Vagina (tissue), 2 donors: ENCODE data around the gene MAB21L4. TPM values are rescaled to one million over a fixed set of nuclear protein-coding genes. Genes with fewer than 3 reads are reported as not detected.

ENCODE experiments used
- DNase-seq, 2 donors: peaks; one replicate each; pipeline ENCODE4 v3.0.0-alpha.2; 2017; ENCODE audit errors: extremely low spot score in 2 of 2
- H3K27ac ChIP-seq: fragments of 200-600 bp; sonication (generic); one replicate; pipeline ENCODE4 v1.5.1; 2019
- H3K27me3 ChIP-seq: fragments of 200-600 bp; sonication (generic); one replicate; pipeline ENCODE4 v1.5.1; 2019
- H3K36me3 ChIP-seq, 2 donors: fragments of 200-600 bp; sonication (generic); one replicate each; pipeline ENCODE4 v1.5.1; 2017 to 2019
- H3K4me1 ChIP-seq: fragments of 200-600 bp; sonication (generic); one replicate; pipeline ENCODE4 v1.5.1; 2019
- H3K4me3 ChIP-seq, 2 donors: fragments of 200-600 bp; sonication (generic); 1 replicate in 1 of 2; 2 replicates in 1 of 2; pipeline ENCODE4 v1.5.1; 2016 to 2019
- H3K9me3 ChIP-seq: fragments of 200-600 bp; sonication (generic); one replicate; pipeline ENCODE4 v1.5.1; 2019
- CTCF ChIP-seq, 3 experiments: fragments of 450-650 bp in 2 of 3; fragments of 200-600 bp in 1 of 3; sonication (generic) in 1 of 3; IDR thresholded peaks; one replicate each; pipeline ENCODE4 v1.5.1; 2017 to 2019; ENCODE audit warnings: antibody characterized with exemption in 3 of 3, mild to moderate bottlenecking in 2 of 3, moderate library complexity in 2 of 3
- POLR2A ChIP-seq, 2 donors: fragments of 450-650 bp; IDR thresholded peaks; one replicate each; pipeline ENCODE4 v1.6.1; 2017; ENCODE audit warnings: antibody characterized with exemption in 2 of 2, mild to moderate bottlenecking in 2 of 2, moderate library complexity in 2 of 2
- POLR2AphosphoS5 ChIP-seq, 2 donors: sonication (generic); formaldehyde crosslinking; IDR thresholded peaks; one replicate each; pipeline ENCODE4 v1.9.0; 2017; ENCODE audit warnings: antibody characterized with exemption in 2 of 2, mild to moderate bottlenecking in 2 of 2, low read depth in 1 of 2; ENCODE audit not compliant: insufficient read depth in 1 of 2
- intact Hi-C: fragments of 100-400 bp; cut with DNase I; formaldehyde crosslinking; loops from one replicate; pipeline ENCODE4 v1.15.1; 2023
- total RNA-seq: library from RNA; depleted of rRNA; stranded (reverse); fragments of >200 nt; gene quantifications from one replicate; pipeline ENCODE4 v1.2.3, GENCODE V29; 2016

MAB21L4 gene
- total RNA-seq, 1 donor from 2014 or later, result 21.1 TPM

- peaks cover 7% of the 10 kb centered on the region for H3K4me1 ChIP-seq
- no peaks in the 10 kb centered on the region for H3K27me3 ChIP-seq
- intact Hi-C loops, result no loop called here
- H3K36me3 ChIP-seq, result no peaks in the 10 kb centered on the region
- no peak for DNase-seq
- no peak for TF ChIP-seq CTCF (IDR thresholded peaks at IDR 0.05)
- no peak for TF ChIP-seq POLR2A (IDR thresholded peaks at IDR 0.05)
- no peak for TF ChIP-seq POLR2AphosphoS5 (IDR thresholded peaks at IDR 0.05; ENCODE audit: insufficient read depth in 1 of 2, low read depth in 1 of 2)
- no peaks in the 10 kb centered on the region for H3K9me3 ChIP-seq
- H3K4me3 ChIP-seq, result no peak overlapping the region
- H3K27ac ChIP-seq, result no peak overlapping the region
Observed at GRCh38 chr2:240839152-240840143, 56.5 kb downstream of the MAB21L4 start.

- Histone ChIP-seq H3K4me3 (no peak overlapping the region), H3K4me1 (peaks cover 7% of the 10 kb centered on the region), H3K36me3 (no peaks in the 10 kb centered on the region), H3K27ac (no peak overlapping the region), H3K9me3 (no peaks in the 10 kb centered on the region), H3K27me3 (no peaks in the 10 kb centered on the region)
- intact Hi-C loops, result no loop called here
- TF ChIP-seq POLR2AphosphoS5 (IDR thresholded peaks at IDR 0.05; ENCODE audit: insufficient read depth in 1 of 2, low read depth in 1 of 2) (no peak), POLR2A (IDR thresholded peaks at IDR 0.05) (no peak), CTCF (IDR thresholded peaks at IDR 0.05) (no peak)
- DNase-seq, result no peak
Observed at GRCh38 chr2:240837621-240838020, 58.3 kb downstream of the MAB21L4 start.

GRCh38 chr2:240836781-240837467, 59.0 kb downstream of the MAB21L4 start:
- Histone ChIP-seq H3K4me1 (peaks cover 9% of the 10 kb centered on the region), H3K4me3 (no peak overlapping the region), H3K36me3 (no peaks in the 10 kb centered on the region), H3K9me3 (no peaks in the 10 kb centered on the region), H3K27me3 (no peaks in the 10 kb centered on the region), H3K27ac (no peak overlapping the region)
- TF ChIP-seq POLR2A (IDR thresholded peaks at IDR 0.05) (no peak), CTCF (IDR thresholded peaks at IDR 0.05) (no peak), POLR2AphosphoS5 (IDR thresholded peaks at IDR 0.05; ENCODE audit: insufficient read depth in 1 of 2, low read depth in 1 of 2) (peak in 1 of 2 donors; percentile 29)
- intact Hi-C loops, result no loop called here
- DNase-seq, result no peak

Other genes starting within 250 kb of the MAB21L4 start
- not detected for gene AQP12B, start 213.3 kb downstream of the MAB21L4 start, total RNA-seq
- gene AQP12A, start 204.3 kb downstream of the MAB21L4 start, total RNA-seq, result not detected
- 6.1 TPM for gene KIF1A, start 75.9 kb downstream of the MAB21L4 start, total RNA-seq
- gene AGXT, start 27.3 kb downstream of the MAB21L4 start, total RNA-seq, result not detected
- gene CROCC2, start 10.2 kb upstream of the MAB21L4 start, total RNA-seq, result 0.49 TPM
- gene SNED1, start 102.5 kb upstream of the MAB21L4 start, total RNA-seq, result 55.5 TPM
- 30.2 TPM for gene MTERF4, start 206.1 kb upstream of the MAB21L4 start, total RNA-seq